ENCODE measurements around the gene ADAMTS18.
A peak's percentile ranks its signal among the peaks of the same experiment; 100 is the strongest.

The ADAMTS18 gene

DNA sequence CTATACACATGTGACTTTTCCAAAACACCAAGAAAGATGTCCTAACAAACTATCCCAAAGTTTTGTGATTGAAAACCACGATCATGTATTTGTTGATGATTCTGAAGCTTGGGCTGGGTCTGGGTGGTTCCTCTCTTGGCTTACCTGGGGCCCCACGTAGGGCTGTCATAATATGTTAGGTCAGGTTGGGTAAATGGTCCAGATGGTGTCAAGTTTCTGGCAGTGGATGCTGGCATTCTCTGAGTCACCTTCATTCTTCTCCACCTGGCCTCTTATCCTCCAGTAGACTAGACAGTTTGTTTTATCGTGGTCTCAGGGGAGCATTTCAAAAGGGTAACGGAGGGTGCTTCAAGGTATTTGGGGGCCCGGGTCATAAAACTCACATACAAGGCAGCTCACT lies 196.2 kb downstream of the ADAMTS18 start:
- no peak overlapping the region for H3K4me3 ChIP-seq (ENCODE audit: low read depth, low read length)
- no peak for DNase-seq (ENCODE audit: low read depth)
- TF ChIP-seq, protein P1, sequence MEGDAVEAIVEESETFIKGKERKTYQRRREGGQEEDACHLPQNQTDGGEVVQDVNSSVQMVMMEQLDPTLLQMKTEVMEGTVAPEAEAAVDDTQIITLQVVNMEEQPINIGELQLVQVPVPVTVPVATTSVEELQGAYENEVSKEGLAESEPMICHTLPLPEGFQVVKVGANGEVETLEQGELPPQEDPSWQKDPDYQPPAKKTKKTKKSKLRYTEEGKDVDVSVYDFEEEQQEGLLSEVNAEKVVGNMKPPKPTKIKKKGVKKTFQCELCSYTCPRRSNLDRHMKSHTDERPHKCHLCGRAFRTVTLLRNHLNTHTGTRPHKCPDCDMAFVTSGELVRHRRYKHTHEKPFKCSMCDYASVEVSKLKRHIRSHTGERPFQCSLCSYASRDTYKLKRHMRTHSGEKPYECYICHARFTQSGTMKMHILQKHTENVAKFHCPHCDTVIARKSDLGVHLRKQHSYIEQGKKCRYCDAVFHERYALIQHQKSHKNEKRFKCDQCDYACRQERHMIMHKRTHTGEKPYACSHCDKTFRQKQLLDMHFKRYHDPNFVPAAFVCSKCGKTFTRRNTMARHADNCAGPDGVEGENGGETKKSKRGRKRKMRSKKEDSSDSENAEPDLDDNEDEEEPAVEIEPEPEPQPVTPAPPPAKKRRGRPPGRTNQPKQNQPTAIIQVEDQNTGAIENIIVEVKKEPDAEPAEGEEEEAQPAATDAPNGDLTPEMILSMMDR (IDR thresholded peaks at IDR 0.05; ENCODE audit: control insufficient read depth, extremely low read depth, insufficient read depth) = no peak

DNA sequence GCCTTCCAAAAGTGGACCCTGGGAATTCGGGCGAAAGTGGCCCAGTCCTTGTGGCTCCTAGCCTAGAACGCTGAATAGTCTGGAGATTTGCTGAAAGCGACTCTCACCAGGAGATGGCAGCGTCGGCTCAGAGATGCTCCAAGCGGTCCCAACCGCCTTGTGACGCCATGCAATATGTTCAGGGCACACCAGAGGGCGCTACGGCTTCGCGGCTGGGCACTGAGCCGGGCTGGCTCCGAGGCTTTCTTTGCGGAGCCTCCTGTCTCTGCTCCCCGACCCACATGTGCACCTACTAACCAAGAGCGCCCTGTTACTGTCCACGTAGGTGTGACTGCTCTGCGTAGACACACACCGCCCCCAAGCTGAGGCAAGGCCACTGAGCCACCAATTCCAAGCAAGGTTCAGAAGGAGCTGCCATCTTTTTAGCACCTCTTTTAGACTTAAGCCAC lies 198.7 kb downstream of the ADAMTS18 start:
- no peak overlapping the region for H3K4me3 ChIP-seq (ENCODE audit: low read depth, low read length)
- TF ChIP-seq, protein P1 (IDR thresholded peaks at IDR 0.05; ENCODE audit: control insufficient read depth, extremely low read depth, insufficient read depth) = peak; percentile 99
- DNase-seq (ENCODE audit: low read depth) = peak; percentile 45

GRCh38 chr16:77234611-77235010 lies 200.2 kb downstream of the ADAMTS18 start:
- no peak overlapping the region for H3K4me3 ChIP-seq (ENCODE audit: low read depth, low read length)
- TF ChIP-seq, protein P1 (IDR thresholded peaks at IDR 0.05; ENCODE audit: control insufficient read depth, extremely low read depth, insufficient read depth) = no peak
- DNase-seq (ENCODE audit: low read depth) = no peak

DNA sequence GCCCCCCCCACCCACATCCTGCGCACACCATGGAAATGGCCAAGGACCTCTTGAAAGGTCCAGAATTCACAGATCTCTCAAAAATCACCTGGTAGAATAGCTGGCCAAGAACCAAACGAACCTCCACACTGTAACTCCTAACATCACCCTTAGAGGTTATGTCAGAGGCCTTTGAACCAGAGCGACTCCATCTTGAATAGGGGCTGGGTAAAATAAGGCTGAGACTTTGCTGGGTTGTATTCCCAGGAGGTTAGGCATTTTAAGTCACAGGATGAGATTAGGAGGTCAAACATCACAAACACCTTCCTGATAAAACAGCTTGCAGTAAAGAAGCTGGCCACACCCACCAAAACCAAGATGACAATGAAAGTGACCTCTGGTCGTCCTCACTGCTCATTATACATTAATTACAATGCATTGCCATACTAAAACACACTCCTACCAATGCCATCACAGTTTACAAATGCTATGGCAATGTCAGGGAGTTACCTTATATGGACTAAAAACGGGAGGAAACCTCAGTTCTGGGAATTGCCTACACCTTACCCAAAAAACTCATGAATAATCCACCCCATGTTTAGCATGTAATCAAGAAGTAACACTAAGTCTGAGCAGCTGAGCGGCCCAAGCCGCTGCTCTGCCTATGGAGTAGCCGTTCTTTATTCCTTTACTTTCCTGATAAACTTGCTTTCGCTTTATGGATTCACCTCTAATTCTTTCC lies 200.9 kb downstream of the ADAMTS18 start:
- TF ChIP-seq, protein P1 (IDR thresholded peaks at IDR 0.05; ENCODE audit: control insufficient read depth, extremely low read depth, insufficient read depth) = no peak
- H3K4me3 ChIP-seq (ENCODE audit: low read depth, low read length) = no peak overlapping the region
- no peak for DNase-seq (ENCODE audit: low read depth)

Data from LNCaP clone FGC (cell line).